22Rv1 (cell line): ENCODE data around the gene LCE3C.

Source experiments
- ZFX ChIP-seq: fragments of 450-650 bp; IDR thresholded peaks from 2 replicates; pipeline ENCODE4 v1.6.1; 2017; ENCODE audit warnings: antibody characterized with exemption, borderline replicate concordance
- TF ChIP-seq, protein P1 (sequence below): fragments of 450-650 bp; IDR thresholded peaks from 2 replicates; pipeline ENCODE4 v1.5.1; 2017; ENCODE audit warnings: mild to moderate bottlenecking

DNA sequence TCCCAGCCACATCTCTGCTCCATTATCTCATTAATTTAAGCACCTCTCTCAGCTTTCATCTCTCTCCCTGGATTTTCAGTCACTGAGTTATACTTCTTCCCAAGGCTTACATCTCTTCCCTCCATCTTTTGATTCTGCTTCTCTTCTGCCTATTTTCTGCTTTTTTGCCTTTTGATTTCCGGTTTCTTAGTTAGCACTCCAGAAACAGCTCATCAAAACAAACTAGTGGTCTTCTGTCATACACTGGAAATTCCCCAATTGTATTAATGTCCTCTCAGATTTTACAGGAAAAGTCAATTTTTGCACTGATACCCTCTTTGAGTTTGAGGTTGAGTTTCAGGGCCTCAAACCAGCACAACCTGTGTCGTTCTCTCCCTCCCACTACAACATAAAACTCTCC lies 34.9 kb upstream of the LCE3C start:
- TF ChIP-seq, protein P1, sequence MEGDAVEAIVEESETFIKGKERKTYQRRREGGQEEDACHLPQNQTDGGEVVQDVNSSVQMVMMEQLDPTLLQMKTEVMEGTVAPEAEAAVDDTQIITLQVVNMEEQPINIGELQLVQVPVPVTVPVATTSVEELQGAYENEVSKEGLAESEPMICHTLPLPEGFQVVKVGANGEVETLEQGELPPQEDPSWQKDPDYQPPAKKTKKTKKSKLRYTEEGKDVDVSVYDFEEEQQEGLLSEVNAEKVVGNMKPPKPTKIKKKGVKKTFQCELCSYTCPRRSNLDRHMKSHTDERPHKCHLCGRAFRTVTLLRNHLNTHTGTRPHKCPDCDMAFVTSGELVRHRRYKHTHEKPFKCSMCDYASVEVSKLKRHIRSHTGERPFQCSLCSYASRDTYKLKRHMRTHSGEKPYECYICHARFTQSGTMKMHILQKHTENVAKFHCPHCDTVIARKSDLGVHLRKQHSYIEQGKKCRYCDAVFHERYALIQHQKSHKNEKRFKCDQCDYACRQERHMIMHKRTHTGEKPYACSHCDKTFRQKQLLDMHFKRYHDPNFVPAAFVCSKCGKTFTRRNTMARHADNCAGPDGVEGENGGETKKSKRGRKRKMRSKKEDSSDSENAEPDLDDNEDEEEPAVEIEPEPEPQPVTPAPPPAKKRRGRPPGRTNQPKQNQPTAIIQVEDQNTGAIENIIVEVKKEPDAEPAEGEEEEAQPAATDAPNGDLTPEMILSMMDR = no peak
- no peak for TF ChIP-seq ZFX
